ENCODE data around the gene MED8.

MED8 gene

GRCh38 chr1:43358746-43359693, 30.6 kb downstream of the MED8 start, which contains the start of gene CDC20:
Gene CDC20 (plus strand): TSS chr1:43358981. CDS start chr1:43359216, 235 bp downstream.
- peak; percentile 92 for DNase-seq (ENCODE audit: low read depth)

- peak; percentile 31 for DNase-seq (ENCODE audit: low read depth)
These were observed 31.4 kb downstream of the MED8 start for GRCh38 chr1:43358121-43358745.

GRCh38 chr1:43357251-43357650, 32.3 kb downstream of the MED8 start:
- DNase-seq (ENCODE audit: low read depth), result no peak

GRCh38 chr1:43354936-43355335, 34.7 kb downstream of the MED8 start:
- DNase-seq (ENCODE audit: low read depth), result no peak

GRCh38 chr1:43354471-43354870, 35.1 kb downstream of the MED8 start:
- DNase-seq (ENCODE audit: low read depth), result no peak

GRCh38 chr1:43352881-43353280, 36.7 kb downstream of the MED8 start:
- no peak for DNase-seq (ENCODE audit: low read depth)

- DNase-seq (ENCODE audit: low read depth), result no peak
These were observed 37.3 kb downstream of the MED8 start for GRCh38 chr1:43352351-43352705.

- DNase-seq (ENCODE audit: low read depth), result no peak
These were observed 37.9 kb downstream of the MED8 start for GRCh38 chr1:43351421-43352350.

- no peak for DNase-seq (ENCODE audit: low read depth)
These were observed 38.6 kb downstream of the MED8 start for GRCh38 chr1:43350976-43351375.

- no peak for DNase-seq (ENCODE audit: low read depth)
These were observed 39.9 kb downstream of the MED8 start for GRCh38 chr1:43349594-43350306.

GRCh38 chr1:43348809-43349593, 40.6 kb downstream of the MED8 start:
- DNase-seq (ENCODE audit: low read depth), result no peak

GRCh38 chr1:43348343-43348808, 41.2 kb downstream of the MED8 start:
- DNase-seq (ENCODE audit: low read depth), result no peak

- no peak for DNase-seq (ENCODE audit: low read depth)
These were observed 43.0 kb downstream of the MED8 start for GRCh38 chr1:43346636-43347035.

GRCh38 chr1:43345120-43345519, 44.5 kb downstream of the MED8 start:
- no peak for DNase-seq (ENCODE audit: low read depth)

GRCh38 chr1:43344267-43344850, 45.2 kb downstream of the MED8 start:
- DNase-seq (ENCODE audit: low read depth), result no peak

GRCh38 chr1:43340559-43340958, 49.0 kb downstream of the MED8 start:
- no peak for DNase-seq (ENCODE audit: low read depth)

- no peak for DNase-seq (ENCODE audit: low read depth)
These were observed 49.9 kb downstream of the MED8 start for GRCh38 chr1:43339584-43340232.

GRCh38 chr1:43338001-43338400, 51.6 kb downstream of the MED8 start:
- no peak for DNase-seq (ENCODE audit: low read depth)

GRCh38 chr1:43337588-43337987, 52.0 kb downstream of the MED8 start, which contains the start of gene MPL:
Gene MPL (plus strand): TSS chr1:43337818. CDS start chr1:43337849, 31 bp downstream.
- no peak for DNase-seq (ENCODE audit: low read depth)
